ENCODE data around the gene WDR4.

DNA sequence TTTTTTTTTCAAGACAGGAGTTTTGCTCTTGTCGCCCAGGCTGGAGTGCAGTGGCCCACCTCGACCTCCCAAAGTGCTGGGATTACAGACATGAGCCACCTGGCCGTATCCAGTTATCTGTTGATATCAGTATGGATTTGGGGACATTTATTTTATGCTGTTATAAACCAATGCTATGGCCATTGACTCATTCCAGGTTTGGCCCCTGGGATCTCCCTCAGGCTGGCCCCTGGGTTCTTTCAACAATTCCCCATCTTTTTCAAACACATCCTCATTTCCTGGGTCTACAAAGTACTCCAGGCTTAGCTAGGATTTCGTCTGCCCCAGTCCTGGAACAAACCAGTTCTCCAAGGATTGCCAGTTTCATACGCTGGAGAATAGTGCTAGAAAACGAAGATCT, 44.1 kb downstream of the WDR4 start:
- TF ChIP-seq, protein P1, sequence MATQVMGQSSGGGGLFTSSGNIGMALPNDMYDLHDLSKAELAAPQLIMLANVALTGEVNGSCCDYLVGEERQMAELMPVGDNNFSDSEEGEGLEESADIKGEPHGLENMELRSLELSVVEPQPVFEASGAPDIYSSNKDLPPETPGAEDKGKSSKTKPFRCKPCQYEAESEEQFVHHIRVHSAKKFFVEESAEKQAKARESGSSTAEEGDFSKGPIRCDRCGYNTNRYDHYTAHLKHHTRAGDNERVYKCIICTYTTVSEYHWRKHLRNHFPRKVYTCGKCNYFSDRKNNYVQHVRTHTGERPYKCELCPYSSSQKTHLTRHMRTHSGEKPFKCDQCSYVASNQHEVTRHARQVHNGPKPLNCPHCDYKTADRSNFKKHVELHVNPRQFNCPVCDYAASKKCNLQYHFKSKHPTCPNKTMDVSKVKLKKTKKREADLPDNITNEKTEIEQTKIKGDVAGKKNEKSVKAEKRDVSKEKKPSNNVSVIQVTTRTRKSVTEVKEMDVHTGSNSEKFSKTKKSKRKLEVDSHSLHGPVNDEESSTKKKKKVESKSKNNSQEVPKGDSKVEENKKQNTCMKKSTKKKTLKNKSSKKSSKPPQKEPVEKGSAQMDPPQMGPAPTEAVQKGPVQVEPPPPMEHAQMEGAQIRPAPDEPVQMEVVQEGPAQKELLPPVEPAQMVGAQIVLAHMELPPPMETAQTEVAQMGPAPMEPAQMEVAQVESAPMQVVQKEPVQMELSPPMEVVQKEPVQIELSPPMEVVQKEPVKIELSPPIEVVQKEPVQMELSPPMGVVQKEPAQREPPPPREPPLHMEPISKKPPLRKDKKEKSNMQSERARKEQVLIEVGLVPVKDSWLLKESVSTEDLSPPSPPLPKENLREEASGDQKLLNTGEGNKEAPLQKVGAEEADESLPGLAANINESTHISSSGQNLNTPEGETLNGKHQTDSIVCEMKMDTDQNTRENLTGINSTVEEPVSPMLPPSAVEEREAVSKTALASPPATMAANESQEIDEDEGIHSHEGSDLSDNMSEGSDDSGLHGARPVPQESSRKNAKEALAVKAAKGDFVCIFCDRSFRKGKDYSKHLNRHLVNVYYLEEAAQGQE (IDR thresholded peaks at IDR 0.05): no peak
- TF ChIP-seq GATA3 (IDR thresholded peaks at IDR 0.05; ENCODE audit: borderline replicate concordance) (no peak), TFCP2L1 (CRISPR knock-in tag; IDR thresholded peaks at IDR 0.05) (no peak), RFX5 (IDR thresholded peaks at IDR 0.05) (no peak), POLR2AphosphoS2 (conservative IDR thresholded peaks at IDR 0.05; ENCODE audit: low read length) (no peak), MAZ (IDR thresholded peaks at IDR 0.05; ENCODE audit: borderline replicate concordance, low read depth, low read length) (no peak), MAFK (IDR thresholded peaks at IDR 0.05; ENCODE audit: partially characterized antibody) (no peak), SREBF2 (IDR thresholded peaks at IDR 0.05) (no peak)
- TF ChIP-seq, protein P2, sequence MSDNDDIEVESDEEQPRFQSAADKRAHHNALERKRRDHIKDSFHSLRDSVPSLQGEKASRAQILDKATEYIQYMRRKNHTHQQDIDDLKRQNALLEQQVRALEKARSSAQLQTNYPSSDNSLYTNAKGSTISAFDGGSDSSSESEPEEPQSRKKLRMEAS (IDR thresholded peaks at IDR 0.05): no peak

Measured in A549 (cell line).